ENCODE results near the gene ACADL. TPM values are rescaled to one million over a fixed set of nuclear protein-coding genes. Genes with fewer than 3 reads are reported as not detected.
A peak's percentile ranks its signal among the peaks of the same experiment; 100 is the strongest.

Gene ACADL
- not detected for total RNA-seq

DNA sequence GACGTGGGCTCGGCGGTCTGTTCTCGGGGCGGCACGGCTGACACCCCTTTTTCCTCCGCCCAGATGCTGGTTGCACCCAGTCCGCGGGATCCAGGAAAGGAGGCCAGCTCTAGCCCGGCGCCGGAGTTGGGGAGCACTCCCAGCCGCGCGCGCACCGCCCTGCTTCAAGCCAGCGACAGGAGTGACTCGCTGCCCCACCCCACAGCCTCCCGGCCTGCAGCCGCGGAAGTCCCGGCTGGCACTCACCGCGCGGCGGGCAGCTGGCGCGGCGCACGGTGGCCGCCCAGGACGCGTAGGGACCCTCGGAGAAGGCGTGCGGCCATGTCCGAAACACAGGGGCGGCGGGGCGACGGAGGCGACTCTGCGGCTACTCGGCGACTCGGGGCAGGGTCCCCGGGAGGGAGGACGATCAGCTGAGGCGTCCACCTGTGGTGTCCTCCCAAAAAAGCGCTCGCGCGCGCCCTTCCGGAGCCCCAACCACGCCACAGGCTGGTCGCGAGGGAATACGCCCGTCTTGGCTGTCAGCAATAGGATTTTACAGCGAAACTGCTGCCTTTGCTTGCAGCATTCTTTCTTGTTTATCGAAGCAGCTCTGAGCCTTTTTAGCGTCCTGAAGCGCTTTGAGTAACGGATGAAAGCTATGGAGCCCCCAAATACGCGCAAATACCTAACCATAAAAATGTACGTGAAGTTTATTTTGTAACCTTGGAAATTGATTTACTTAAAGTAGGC, at the start of gene ACADL:
Gene ACADL (minus strand): TSS at position 507 of the 732 bp plus-strand sequence. CDS start 184 bp downstream, at position 323.
- H3K36me3 Mint-ChIP-seq (ENCODE audit: low read depth): no peaks in the 10 kb centered on the region
- ChIA-PET CTCF (interaction anchor here (2.3 kb wide), 1 partner anchor 26 kb away, joined by 9 read pairs; no protein-coding TSS in a partner anchor), POLR2A (no interaction called here)
- H3K27ac Mint-ChIP-seq: no peak within 1 kb of the TSS
- ATAC-seq (peak; percentile 47), DNase-seq (peak; percentile 20)
- TF ChIP-seq, protein P1, sequence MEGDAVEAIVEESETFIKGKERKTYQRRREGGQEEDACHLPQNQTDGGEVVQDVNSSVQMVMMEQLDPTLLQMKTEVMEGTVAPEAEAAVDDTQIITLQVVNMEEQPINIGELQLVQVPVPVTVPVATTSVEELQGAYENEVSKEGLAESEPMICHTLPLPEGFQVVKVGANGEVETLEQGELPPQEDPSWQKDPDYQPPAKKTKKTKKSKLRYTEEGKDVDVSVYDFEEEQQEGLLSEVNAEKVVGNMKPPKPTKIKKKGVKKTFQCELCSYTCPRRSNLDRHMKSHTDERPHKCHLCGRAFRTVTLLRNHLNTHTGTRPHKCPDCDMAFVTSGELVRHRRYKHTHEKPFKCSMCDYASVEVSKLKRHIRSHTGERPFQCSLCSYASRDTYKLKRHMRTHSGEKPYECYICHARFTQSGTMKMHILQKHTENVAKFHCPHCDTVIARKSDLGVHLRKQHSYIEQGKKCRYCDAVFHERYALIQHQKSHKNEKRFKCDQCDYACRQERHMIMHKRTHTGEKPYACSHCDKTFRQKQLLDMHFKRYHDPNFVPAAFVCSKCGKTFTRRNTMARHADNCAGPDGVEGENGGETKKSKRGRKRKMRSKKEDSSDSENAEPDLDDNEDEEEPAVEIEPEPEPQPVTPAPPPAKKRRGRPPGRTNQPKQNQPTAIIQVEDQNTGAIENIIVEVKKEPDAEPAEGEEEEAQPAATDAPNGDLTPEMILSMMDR (IDR thresholded peaks at IDR 0.05): no peak
- H3K27me3 Mint-ChIP-seq: peaks cover 41% of the 10 kb centered on the region
- H3K4me3 Mint-ChIP-seq: peak within 1 kb of the TSS; percentile 17
- intact Hi-C loops (cut with micrococcal nuclease): no loop called here
- H3K4me1 Mint-ChIP-seq (ENCODE audit: low read depth): peaks cover 3% of the 10 kb centered on the region
- H3K9me3 Mint-ChIP-seq: no peaks in the 10 kb centered on the region

DNA sequence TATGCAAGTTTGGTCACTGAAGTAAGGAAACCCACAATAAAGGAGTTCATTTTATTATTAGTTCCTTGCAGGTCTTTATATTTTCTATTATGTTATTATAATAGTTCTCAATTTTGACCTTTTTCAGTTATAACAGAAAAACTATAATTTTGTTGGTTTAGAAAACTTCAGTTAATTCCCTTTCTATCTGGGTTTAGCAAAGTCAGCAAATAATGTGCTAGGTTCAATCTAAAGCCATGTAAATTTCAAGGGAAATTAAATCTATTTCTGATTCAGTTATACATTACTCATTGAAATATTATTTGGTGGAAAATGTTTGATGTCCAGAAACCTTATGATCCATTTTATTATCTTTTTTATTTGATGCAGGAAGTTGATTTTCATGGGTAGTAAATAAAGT, 46.1 kb upstream of the ACADL start:
- Mint-ChIP-seq H3K36me3 (ENCODE audit: low read depth) (no peaks in the 10 kb centered on the region), H3K9me3 (peaks cover 3% of the 10 kb centered on the region), H3K27me3 (no peaks in the 10 kb centered on the region), H3K4me1 (ENCODE audit: low read depth) (no peaks in the 10 kb centered on the region), H3K27ac (no peak overlapping the region), H3K4me3 (no peak overlapping the region)
- DNase-seq: no peak
- no peak for ATAC-seq
- TF ChIP-seq, protein P1 (IDR thresholded peaks at IDR 0.05): no peak
- ChIA-PET CTCF (no interaction called here), POLR2A (interaction anchor here (0.5 kb wide), 1 partner anchor 88 kb away, joined by 3 read pairs; no protein-coding TSS in a partner anchor)
- intact Hi-C loops (cut with micrococcal nuclease): no loop called here

GRCh38 chr2:210269148-210269547, 43.9 kb upstream of the ACADL start:
- H3K27ac Mint-ChIP-seq: no peak overlapping the region
- H3K4me1 Mint-ChIP-seq (ENCODE audit: low read depth): no peaks in the 10 kb centered on the region
- H3K27me3 Mint-ChIP-seq: peaks cover 3% of the 10 kb centered on the region
- CTCF ChIA-PET: no interaction called here
- peaks cover 1% of the 10 kb centered on the region for H3K9me3 Mint-ChIP-seq
- DNase-seq (no peak), ATAC-seq (no peak)
- TF ChIP-seq, protein P1 (IDR thresholded peaks at IDR 0.05): no peak
- intact Hi-C loops (cut with micrococcal nuclease): no loop called here
- H3K4me3 Mint-ChIP-seq: no peak overlapping the region
- POLR2A ChIA-PET: no interaction called here
- H3K36me3 Mint-ChIP-seq (ENCODE audit: low read depth): no peaks in the 10 kb centered on the region

- Mint-ChIP-seq H3K4me3 (no peak overlapping the region), H3K27ac (no peak overlapping the region), H3K4me1 (ENCODE audit: low read depth) (no peaks in the 10 kb centered on the region), H3K36me3 (ENCODE audit: low read depth) (no peaks in the 10 kb centered on the region), H3K27me3 (peaks cover 3% of the 10 kb centered on the region), H3K9me3 (no peaks in the 10 kb centered on the region)
- TF ChIP-seq, protein P1 (IDR thresholded peaks at IDR 0.05): no peak
- intact Hi-C loops (cut with micrococcal nuclease): no loop called here
- POLR2A ChIA-PET: no interaction called here
- ATAC-seq (no peak), DNase-seq (no peak)
- CTCF ChIA-PET: no interaction called here
Measured at GRCh38 chr2:210268281-210268680, 43.0 kb upstream of the ACADL start.

DNA sequence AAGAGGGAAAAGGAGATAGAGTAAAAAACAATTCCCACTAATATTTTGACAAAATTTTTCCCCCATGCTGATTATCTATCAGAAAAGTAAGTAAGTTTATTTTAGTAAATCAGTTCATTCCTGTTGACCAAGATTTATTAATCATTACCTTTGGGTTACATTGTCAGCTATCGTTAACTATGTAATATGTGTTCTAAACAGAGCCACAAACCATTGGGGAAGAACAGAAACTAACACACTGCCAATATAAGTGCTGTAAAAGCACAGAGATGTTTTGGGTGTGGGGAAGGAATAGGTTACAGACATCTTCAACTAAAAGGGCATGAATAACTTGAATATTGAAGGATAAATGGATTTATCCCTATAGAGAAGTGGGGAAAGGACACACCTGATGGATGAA, 42.5 kb upstream of the ACADL start:
- TF ChIP-seq, protein P1 (IDR thresholded peaks at IDR 0.05): no peak
- Mint-ChIP-seq H3K27ac (no peak overlapping the region), H3K36me3 (ENCODE audit: low read depth) (no peaks in the 10 kb centered on the region), H3K9me3 (no peaks in the 10 kb centered on the region), H3K4me3 (no peak overlapping the region), H3K27me3 (peaks cover 3% of the 10 kb centered on the region), H3K4me1 (ENCODE audit: low read depth) (no peaks in the 10 kb centered on the region)
- intact Hi-C loops (cut with micrococcal nuclease): no loop called here
- ATAC-seq: no peak
- ChIA-PET CTCF (no interaction called here), POLR2A (no interaction called here)
- no peak for DNase-seq
